Suppressor macrophage treated with lipopolysaccharide for 4 hours (primary cell): ENCODE results near the gene ANKS1B.

ENCODE experiments used
- DNase-seq: peaks from one replicate; pipeline ENCODE4 v3.0.0-alpha.2; 2020

ANKS1B gene

GRCh38 chr12:99108924-99109323 is 875.8 kb downstream of the ANKS1B start:
- DNase-seq = no peak

- no peak for DNase-seq
Measured at GRCh38 chr12:99099786-99100185, 885.0 kb downstream of the ANKS1B start.

GRCh38 chr12:99097171-99097570 is 887.6 kb downstream of the ANKS1B start:
- no peak for DNase-seq

- no peak for DNase-seq
Measured at GRCh38 chr12:99093166-99093565, 891.6 kb downstream of the ANKS1B start.

GRCh38 chr12:99092100-99092851 is 892.5 kb downstream of the ANKS1B start:
- DNase-seq = no peak

GRCh38 chr12:99087278-99087677 is 897.5 kb downstream of the ANKS1B start:
- no peak for DNase-seq

- DNase-seq = no peak
Measured at GRCh38 chr12:99079811-99080210, 904.9 kb downstream of the ANKS1B start.

- no peak for DNase-seq
Measured at GRCh38 chr12:99068993-99069747, 915.6 kb downstream of the ANKS1B start.

- no peak for DNase-seq
Measured at GRCh38 chr12:99067171-99067785, 917.5 kb downstream of the ANKS1B start.

GRCh38 chr12:99066726-99067125 is 918.0 kb downstream of the ANKS1B start:
- no peak for DNase-seq

- DNase-seq = no peak
Measured at GRCh38 chr12:99063182-99063581, 921.6 kb downstream of the ANKS1B start.

GRCh38 chr12:99059824-99060511 is 924.8 kb downstream of the ANKS1B start:
- DNase-seq = no peak

GRCh38 chr12:99057670-99058069 is 927.1 kb downstream of the ANKS1B start:
- DNase-seq = no peak

GRCh38 chr12:99056186-99056585 is 928.5 kb downstream of the ANKS1B start:
- DNase-seq = no peak

GRCh38 chr12:99055299-99055698 is 929.4 kb downstream of the ANKS1B start:
- DNase-seq = no peak

GRCh38 chr12:99054601-99055128 is 930.1 kb downstream of the ANKS1B start:
- no peak for DNase-seq

- DNase-seq = no peak
Measured at GRCh38 chr12:99053616-99054362, 930.9 kb downstream of the ANKS1B start.

GRCh38 chr12:99049774-99050173 is 935.0 kb downstream of the ANKS1B start:
- peak; percentile 13 for DNase-seq

GRCh38 chr12:99045158-99045557 is 939.6 kb downstream of the ANKS1B start:
- no peak for DNase-seq

- peak; percentile 79 for DNase-seq
Measured at GRCh38 chr12:99043319-99043914, 941.3 kb downstream of the ANKS1B start.

GRCh38 chr12:99042226-99042625 is 942.5 kb downstream of the ANKS1B start:
- DNase-seq = no peak
